Measurements from ENCODE around the gene UBE2J2.

GRCh38 chr1:1306661-1307260, 33.1 kb upstream of the UBE2J2 start:
- TF ChIP-seq REST (IDR thresholded peaks at IDR 0.05; ENCODE audit: low read depth) (no peak), MAX (IDR thresholded peaks at IDR 0.05) (no peak), FOXM1 (IDR thresholded peaks at IDR 0.05; ENCODE audit: borderline replicate concordance, low read depth) (no peak), RAD21 (IDR thresholded peaks at IDR 0.05; ENCODE audit: low read depth) (no peak), CREB1 (IDR thresholded peaks at IDR 0.05; ENCODE audit: low read depth) (no peak), TAF1 (IDR thresholded peaks at IDR 0.05; ENCODE audit: low read depth) (no peak), TCF12 (IDR thresholded peaks at IDR 0.05; ENCODE audit: low read depth) (no peak), EGR1 (IDR thresholded peaks at IDR 0.05) (no peak), CEBPB (IDR thresholded peaks at IDR 0.05) (no peak), EP300 (IDR thresholded peaks at IDR 0.05; ENCODE audit: borderline replicate concordance) (no peak), TEAD4 (IDR thresholded peaks at IDR 0.05) (no peak), USF1 (IDR thresholded peaks at IDR 0.05) (no peak), YY1 (IDR thresholded peaks at IDR 0.05; ENCODE audit: low read depth) (no peak)
